Measurements from ENCODE around the gene ERICH6B. TPM values are rescaled to one million over a fixed set of nuclear protein-coding genes. Genes with fewer than 3 reads are reported as not detected.

The ERICH6B gene
- total RNA-seq, 2 experiments from 2014 or later = not detected

DNA sequence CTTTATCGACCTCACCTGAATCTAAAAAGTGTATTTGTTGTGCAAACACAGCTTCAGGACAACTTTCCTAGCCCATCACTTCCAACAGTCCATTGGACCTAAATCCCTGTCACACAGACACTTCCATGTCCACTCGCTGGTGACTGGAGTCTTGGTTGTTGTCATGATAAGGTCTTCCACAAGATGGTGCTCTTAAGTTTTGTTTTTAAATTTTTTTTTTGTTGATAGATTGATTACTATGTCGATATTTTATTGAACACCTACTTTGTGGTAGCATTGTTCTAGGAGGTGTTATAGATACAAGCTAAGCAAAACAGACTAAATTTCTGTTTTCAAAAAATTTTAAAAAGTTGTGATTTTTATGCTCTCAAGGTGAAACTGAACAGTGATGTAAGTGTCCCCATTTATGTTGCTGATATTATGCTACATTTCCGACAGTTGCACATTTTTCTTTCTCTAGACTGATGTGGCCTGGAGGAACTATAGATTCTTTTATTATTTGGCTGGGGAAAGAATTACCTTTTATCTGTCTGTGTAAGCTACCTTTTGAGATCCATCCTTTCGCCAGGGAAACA is 8.1 kb upstream of the ERICH6B start:
- Histone ChIP-seq H4K20me1 (ENCODE audit: insufficient read depth, low read length) (no peaks in the 10 kb centered on the region), H3K4me1 (ENCODE audit: insufficient read depth, low read length, poor library complexity, severe bottlenecking) (no peaks in the 10 kb centered on the region), H2AFZ (ENCODE audit: low read length) (no peak overlapping the region), H3K9me2 (ENCODE audit: insufficient read depth, low read length) (no peaks in the 10 kb centered on the region), H3K4me2 (ENCODE audit: low read length) (no peak overlapping the region), H3K36me3 (ENCODE audit: insufficient read depth, low read length) (no peaks in the 10 kb centered on the region), H3K27ac (ENCODE audit: low read depth, low read length, poor library complexity, severe bottlenecking) (no peak overlapping the region), H3K9me3 (ENCODE audit: low read length) (no peaks in the 10 kb centered on the region), H3K4me3 (ENCODE audit: low read depth, low read length, poor library complexity, severe bottlenecking) (no peak overlapping the region), H3K79me2 (ENCODE audit: insufficient read depth, low read depth, low read length) (no peaks in the 10 kb centered on the region)
- ChIA-PET CTCF (ENCODE audit: unreplicated experiment) (no interaction called here), POLR2A (interaction anchor here (0.9 kb wide), 1 partner anchor 334 kb away, joined by 3 read pairs; no protein-coding TSS in a partner anchor)
- DNase-seq (ENCODE audit: low spot score) = peak; percentile 14
- no TSS peak for BruUV-seq (replicated peaks)
- no peak for TF ChIP-seq EZH2phosphoT487 (IDR thresholded peaks at IDR 0.05; ENCODE audit: borderline replicate concordance, low read depth, low read length)
- TF ChIP-seq, protein P1, sequence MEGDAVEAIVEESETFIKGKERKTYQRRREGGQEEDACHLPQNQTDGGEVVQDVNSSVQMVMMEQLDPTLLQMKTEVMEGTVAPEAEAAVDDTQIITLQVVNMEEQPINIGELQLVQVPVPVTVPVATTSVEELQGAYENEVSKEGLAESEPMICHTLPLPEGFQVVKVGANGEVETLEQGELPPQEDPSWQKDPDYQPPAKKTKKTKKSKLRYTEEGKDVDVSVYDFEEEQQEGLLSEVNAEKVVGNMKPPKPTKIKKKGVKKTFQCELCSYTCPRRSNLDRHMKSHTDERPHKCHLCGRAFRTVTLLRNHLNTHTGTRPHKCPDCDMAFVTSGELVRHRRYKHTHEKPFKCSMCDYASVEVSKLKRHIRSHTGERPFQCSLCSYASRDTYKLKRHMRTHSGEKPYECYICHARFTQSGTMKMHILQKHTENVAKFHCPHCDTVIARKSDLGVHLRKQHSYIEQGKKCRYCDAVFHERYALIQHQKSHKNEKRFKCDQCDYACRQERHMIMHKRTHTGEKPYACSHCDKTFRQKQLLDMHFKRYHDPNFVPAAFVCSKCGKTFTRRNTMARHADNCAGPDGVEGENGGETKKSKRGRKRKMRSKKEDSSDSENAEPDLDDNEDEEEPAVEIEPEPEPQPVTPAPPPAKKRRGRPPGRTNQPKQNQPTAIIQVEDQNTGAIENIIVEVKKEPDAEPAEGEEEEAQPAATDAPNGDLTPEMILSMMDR (conservative IDR thresholded peaks at IDR 0.05; ENCODE audit: low read length) = peak; percentile 82
- intact Hi-C loops (cut with micrococcal nuclease; ENCODE audit: unreplicated experiment) = loop anchor here (1.0 to 10.0 kb wide), 2 partner anchors 501 to 698 kb away; no protein-coding TSS in a partner anchor

DNA sequence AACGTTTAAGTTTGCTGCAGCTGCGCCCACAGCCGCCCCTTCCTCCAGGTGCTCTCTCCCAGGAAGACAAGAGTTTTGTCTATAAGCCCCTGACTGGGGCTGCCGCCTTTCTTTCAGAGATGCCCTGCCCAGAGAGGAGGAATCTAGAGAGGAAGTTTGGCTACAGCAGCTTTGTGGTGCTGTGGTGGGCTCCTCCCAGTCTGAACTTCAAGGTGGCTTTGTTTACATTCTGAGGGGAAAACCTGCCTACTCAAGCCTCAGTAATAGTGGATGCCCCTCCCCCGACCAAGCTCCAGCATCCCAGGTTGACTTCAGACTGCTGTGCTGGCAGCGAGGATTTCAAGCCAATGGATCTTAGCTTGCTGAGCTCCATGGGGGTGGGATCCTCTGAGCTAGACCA is 6.4 kb upstream of the ERICH6B start:
- POLR2A ChIA-PET = no interaction called here
- H3K4me3 ChIP-seq (ENCODE audit: low read depth, low read length, poor library complexity, severe bottlenecking) = no peak overlapping the region
- H3K9me3 ChIP-seq (ENCODE audit: low read length) = no peaks in the 10 kb centered on the region
- H3K4me1 ChIP-seq (ENCODE audit: insufficient read depth, low read length, poor library complexity, severe bottlenecking) = no peaks in the 10 kb centered on the region
- CTCF ChIA-PET (ENCODE audit: unreplicated experiment) = no interaction called here
- DNase-seq (ENCODE audit: low spot score) = no peak
- H3K4me2 ChIP-seq (ENCODE audit: low read length) = no peak overlapping the region
- no TSS peak for BruUV-seq (replicated peaks)
- H3K36me3 ChIP-seq (ENCODE audit: insufficient read depth, low read length) = no peaks in the 10 kb centered on the region
- intact Hi-C loops (cut with micrococcal nuclease; ENCODE audit: unreplicated experiment) = loop anchor here (10.0 kb wide), 1 partner anchor 503 kb away; no protein-coding TSS in a partner anchor
- no peaks in the 10 kb centered on the region for H3K79me2 ChIP-seq (ENCODE audit: insufficient read depth, low read depth, low read length)
- H3K27ac ChIP-seq (ENCODE audit: low read depth, low read length, poor library complexity, severe bottlenecking) = no peak overlapping the region
- no peaks in the 10 kb centered on the region for H4K20me1 ChIP-seq (ENCODE audit: insufficient read depth, low read length)
- H3K9me2 ChIP-seq (ENCODE audit: insufficient read depth, low read length) = no peaks in the 10 kb centered on the region
- H2AFZ ChIP-seq (ENCODE audit: low read length) = no peak overlapping the region
- TF ChIP-seq, protein P1 (conservative IDR thresholded peaks at IDR 0.05; ENCODE audit: low read length) = no peak
- TF ChIP-seq EZH2phosphoT487 (IDR thresholded peaks at IDR 0.05; ENCODE audit: borderline replicate concordance, low read depth, low read length) = no peak

DNA sequence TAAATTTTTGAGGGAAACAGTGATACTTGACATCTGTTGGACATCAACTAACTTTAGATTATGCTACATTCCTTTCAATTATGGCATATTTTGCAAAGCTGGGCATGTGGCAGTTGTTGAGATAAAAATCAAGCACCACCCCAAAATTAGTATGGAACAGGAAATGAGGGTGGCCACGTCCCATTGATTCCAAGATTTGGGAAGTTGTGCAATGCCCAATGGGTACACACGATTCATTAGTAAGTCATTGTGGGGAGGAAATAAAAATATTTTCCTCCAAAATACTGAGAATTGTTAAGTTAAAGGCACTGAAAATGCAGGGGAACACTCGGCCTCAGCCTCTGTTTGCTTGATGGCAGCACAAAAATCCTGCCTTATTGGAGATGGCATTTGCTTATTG is 7.6 kb downstream of the ERICH6B start:
- ChIA-PET POLR2A (no interaction called here), CTCF (ENCODE audit: unreplicated experiment) (no interaction called here)
- H3K4me3 ChIP-seq (ENCODE audit: low read depth, low read length, poor library complexity, severe bottlenecking) = no peak overlapping the region
- H2AFZ ChIP-seq (ENCODE audit: low read length) = no peak overlapping the region
- BruUV-seq (replicated peaks) = no TSS peak
- TF ChIP-seq, protein P1 (conservative IDR thresholded peaks at IDR 0.05; ENCODE audit: low read length) = no peak
- no peak for TF ChIP-seq EZH2phosphoT487 (IDR thresholded peaks at IDR 0.05; ENCODE audit: borderline replicate concordance, low read depth, low read length)
- no peaks in the 10 kb centered on the region for H3K9me3 ChIP-seq (ENCODE audit: low read length)
- H3K4me1 ChIP-seq (ENCODE audit: insufficient read depth, low read length, poor library complexity, severe bottlenecking) = no peaks in the 10 kb centered on the region
- H3K27ac ChIP-seq (ENCODE audit: low read depth, low read length, poor library complexity, severe bottlenecking) = no peak overlapping the region
- no peak for DNase-seq (ENCODE audit: low spot score)
- H3K9me2 ChIP-seq (ENCODE audit: insufficient read depth, low read length) = no peaks in the 10 kb centered on the region
- H3K4me2 ChIP-seq (ENCODE audit: low read length) = no peak overlapping the region
- intact Hi-C loops (cut with micrococcal nuclease; ENCODE audit: unreplicated experiment) = no loop called here
- H3K36me3 ChIP-seq (ENCODE audit: insufficient read depth, low read length) = no peaks in the 10 kb centered on the region
- H4K20me1 ChIP-seq (ENCODE audit: insufficient read depth, low read length) = no peaks in the 10 kb centered on the region
- no peaks in the 10 kb centered on the region for H3K79me2 ChIP-seq (ENCODE audit: insufficient read depth, low read depth, low read length)
